NCI-H2107 (cell line): ENCODE results near the gene PARP4.
"Not testable (repeated sequence)": the region's sequence is repeated elsewhere in the genome, so short reads cannot be mapped to it uniquely, and the experiment has no call there.

Experiments used
- DNase-seq: peaks from one replicate; lab custom pipeline; 2025; lab: John Stamatoyannopoulos, UW

PARP4 gene

DNA sequence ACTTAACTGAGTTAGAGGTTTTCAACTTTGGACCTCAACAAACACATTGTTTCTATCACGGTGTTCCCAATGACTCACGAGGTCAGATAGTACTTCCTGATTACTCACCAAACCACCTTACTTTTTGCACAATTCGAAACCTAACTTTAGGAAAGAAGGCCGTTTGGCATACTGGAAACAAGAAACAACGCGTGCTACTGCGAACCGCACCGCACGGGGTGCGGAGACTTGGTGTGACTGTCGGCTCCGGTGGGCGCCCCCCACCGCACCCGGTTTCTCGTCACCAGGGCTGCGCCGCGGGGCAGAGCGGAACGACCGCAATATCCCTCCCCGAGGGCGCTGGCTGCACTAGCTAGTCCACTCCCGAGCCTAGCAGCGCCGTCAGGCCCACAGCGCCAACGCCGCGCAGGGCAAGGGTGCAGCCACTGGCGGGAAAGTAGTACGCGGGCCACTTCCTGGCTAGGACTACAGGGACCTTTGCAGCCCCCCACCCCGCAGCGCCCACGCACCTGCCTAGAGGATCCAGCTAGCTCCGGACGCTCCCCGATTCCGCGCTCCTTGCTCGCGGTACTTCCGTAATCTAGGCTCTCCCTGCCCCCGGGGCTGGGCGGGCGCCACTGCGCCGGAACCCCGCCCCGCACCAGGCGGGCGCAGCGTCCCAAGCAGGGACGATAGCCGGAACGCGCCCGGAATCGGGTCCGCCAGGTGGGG lies at the start of gene PARP4:
PARP4 (minus strand) TSS at position 582 of the 711 bp plus-strand sequence. CDS start 9,002 bp downstream, outside the sequence.
- DNase-seq: peak; percentile 44

DNA sequence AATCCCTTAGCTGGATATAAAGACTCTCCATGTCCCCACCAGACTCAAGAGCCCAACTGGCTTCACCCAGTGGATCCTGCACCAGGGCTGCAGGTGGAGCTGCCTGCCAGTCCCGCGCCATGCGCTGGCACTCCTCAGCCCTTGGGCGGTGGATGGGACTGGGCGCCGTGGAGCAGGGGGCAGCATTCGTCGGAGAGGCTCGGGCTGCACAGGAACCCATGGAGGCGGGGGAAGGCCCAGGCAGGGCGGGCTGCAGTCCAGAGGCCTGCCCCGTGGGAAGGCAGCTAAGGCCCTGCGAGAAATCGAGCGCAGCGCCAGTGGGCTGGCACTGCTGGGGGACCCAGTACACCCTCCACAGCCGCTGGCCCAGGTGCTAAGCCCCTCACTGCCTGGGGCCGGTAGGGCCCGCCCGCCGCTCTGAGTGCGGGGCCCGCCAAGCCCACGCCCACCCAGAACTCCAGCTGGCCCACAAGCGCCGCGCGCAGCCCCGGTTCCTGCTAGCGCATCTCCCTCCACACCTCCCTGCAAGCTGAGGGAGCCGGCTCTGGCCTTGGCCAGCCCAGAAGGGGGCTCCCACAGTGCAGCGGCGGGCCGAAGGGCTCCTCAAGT lies 48.1 kb upstream of the PARP4 start:
- not testable (repeated sequence) for DNase-seq

DNA sequence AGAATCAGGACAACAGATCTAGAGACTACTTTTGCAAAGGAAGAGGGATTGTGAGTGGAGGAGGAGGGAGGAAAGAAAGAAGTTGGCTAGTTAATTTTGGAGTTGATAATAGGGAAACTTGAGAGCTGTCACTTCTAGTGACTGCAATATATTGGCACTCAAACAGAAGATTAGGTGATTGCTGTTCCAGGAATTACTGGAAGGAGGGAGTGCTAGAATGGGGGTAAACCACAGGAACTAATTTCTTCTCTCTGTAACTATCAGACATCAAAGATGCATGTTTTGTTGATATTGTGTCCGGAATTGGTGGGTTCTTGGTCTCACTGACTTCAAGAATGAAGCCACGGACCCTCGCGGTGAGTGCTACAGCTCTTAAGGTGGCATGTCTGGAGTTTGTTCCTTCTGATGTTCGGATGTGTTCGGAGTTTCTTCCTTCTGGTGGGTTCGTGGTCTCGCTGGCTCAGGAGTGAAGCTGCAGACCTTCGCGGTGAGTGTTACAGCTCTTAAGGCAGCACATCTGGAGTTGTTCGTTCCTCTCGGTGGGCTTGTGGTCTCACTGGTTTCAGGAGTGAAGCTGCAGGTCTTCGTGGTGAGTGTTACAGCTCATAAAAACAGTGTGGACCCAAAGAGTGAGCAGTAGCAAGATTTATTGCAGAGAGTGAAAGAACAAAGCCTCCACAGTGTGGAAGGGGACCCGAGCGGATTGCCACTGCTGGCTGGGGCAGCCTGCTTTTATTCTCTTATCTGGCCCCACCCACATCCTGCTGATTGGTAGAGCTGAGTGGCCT lies 47.0 kb upstream of the PARP4 start:
- not testable (repeated sequence) for DNase-seq

DNA sequence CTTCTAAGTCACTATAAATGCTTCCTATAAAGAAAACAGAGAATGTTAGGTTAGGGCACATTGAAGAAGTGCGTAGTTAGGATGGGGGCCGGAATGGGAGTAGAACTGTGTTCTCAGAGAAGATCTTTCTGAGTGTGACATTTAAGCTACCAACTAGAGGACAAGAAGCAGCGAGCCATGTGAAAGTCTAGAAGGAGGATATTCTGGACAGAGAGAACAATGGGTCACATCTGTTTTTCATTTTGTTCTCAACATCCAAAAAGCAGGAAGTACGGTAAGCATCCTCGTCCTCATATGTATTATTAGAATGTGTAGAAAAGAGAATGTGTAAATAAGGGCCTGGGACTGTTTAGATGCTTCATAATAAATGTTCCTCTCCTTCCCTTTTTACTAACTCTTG lies 44.5 kb upstream of the PARP4 start:
- no peak for DNase-seq

DNA sequence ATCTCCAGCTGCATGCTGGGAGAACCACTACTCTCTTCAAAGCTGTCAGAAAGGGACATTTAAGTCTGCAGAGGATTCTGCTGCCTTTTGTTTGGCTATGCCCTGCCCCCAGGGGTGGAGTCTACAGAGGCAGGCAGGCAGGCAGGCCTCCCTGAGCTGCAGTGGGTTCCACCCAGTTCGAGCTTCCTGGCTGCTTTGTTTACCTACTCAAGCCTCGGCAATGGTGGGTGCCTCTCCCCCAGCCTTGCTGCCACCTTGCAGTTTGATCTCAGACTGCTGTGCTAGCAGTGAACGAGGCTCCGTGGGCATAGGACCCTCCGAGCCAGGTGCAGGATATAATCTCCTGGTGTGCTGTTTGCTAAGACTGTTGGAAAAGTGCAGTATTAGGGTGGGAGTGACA lies 41.3 kb upstream of the PARP4 start:
- not testable (repeated sequence) for DNase-seq

DNA sequence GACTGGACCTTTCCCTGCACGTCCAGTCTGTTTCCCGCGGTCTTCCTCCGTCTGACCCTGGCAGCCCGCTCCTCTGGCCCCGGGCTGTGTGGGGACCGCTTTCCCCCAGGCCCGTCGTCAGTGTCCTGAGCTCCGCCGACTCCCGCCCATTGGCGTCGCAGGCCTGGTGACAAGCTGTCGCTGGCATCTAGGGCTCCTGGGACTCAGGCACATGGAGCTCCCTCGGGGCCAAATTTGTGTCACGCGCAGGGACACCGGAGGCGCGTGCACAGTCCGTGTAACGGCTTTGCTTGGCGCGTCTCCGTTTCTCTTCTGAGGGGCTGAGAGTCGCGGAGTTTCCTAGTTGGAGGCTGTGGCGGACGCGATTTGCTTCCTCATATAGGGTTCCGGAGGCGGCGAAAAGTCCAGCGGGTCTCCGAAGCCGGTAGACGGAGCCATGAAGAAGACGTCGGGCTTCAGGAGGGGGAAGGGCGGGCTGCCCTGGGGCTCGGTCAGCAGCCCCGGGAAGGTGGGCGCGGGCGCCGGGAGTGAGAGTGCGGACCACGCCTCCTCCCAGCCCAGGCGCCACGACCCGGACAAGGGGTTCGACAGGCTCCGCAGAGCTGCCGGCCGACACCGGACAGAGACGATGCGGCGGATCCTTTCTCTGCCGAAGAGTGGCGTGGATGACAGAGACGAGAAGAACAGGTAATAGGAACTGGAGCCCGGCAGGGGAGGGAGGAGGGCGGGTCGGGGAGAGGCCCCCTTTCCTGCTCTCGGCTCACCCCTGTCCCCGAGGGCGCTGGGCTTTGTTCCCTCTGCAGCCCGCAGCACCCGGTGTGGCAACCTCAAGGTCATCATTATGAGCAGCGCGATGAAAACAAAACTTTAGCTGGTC lies 29.1 kb upstream of the PARP4 start:
- DNase-seq: not testable (repeated sequence)

DNA sequence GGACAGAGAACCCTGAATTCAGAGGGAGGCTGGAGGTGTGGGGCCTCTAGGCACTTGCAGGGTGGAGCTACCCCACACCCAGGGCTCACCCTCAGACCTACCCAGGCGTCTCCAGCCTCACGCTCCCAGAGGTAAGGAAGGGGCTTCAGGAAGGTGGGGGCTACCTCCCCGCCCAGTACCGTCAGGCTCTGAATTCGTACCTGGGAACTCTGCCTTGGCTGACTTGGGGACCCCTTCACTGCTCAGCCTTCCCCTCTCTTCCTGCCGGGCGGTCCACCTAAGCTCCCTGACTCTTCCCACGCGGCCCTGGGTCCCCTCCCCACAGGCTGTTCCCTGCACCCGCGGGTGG lies 28.5 kb upstream of the PARP4 start:
- no peak for DNase-seq

DNA sequence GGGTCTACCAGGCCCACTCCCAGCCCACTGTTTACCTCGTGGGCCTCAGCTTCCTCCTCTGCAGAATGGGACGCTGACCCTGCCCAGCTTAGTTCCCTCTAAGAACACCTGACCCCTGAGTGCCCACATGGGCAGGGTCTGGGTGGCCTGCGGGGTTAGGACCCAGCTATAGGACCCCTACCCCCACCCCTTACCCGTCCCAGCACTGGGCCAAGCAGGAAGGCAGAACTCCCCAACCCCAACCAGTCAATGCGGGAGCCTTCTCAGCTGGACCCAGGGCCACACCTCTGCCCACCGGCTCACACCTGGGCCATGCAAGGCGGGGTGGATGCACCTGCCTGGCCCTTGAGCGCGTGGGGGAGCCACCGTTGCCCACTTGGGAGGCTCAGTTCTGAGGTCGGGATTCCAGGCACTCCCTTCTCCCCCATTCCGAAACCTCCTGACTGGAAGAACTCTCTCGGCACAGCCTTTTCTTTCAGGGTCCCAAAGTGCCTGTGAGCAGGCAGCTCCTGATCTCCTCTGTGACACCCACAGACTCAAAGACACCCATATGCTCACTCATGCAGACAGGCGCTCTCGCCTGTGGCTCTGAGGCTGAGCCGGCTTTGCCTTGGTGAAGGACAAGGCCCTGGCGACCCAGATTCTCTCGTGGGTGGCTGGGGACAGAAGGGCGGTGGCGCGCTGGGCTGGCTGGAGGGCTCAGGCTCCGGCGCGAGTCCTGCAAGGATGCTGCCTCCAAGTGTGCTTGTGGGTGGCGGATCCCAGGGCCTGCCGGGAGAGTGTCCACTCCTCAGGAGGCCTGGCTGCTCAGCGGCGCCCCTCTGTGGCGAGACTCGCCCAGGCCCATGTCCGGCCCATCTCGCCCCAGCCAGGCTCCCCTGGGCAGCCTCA lies 27.9 kb upstream of the PARP4 start:
- DNase-seq: no peak

DNA sequence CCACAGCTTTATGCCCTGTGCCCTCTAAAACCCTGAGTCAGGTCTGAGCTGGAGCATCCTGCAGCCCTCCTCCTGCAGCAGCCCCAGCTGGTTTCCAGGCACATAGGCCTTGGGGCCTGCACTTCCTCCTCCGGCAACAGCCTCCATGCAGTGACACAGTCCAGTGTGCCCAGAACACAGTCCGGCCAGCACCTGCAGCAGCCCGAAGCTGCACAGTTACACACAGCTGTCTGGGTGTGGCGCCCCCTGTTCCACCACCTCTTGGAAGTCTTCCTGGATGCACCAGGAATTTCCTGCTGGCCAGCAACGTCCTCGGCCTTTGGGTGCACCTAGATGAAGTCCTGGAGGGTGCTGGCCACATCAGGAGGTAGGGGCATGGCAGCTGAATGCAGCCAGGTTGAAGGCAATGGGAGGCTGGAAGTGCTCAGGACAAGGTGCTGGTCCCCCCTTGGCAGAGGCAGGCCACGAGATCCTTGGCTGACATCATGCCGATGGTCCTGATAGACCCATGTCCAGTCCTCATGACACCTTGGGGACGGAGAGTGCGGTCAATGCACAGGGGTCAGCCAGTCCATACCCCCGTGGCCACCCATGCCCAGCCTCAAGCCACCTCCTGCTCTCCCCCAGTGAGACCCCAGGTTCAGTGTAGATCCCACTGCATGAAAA lies 27.1 kb upstream of the PARP4 start:
- DNase-seq: no peak

DNA sequence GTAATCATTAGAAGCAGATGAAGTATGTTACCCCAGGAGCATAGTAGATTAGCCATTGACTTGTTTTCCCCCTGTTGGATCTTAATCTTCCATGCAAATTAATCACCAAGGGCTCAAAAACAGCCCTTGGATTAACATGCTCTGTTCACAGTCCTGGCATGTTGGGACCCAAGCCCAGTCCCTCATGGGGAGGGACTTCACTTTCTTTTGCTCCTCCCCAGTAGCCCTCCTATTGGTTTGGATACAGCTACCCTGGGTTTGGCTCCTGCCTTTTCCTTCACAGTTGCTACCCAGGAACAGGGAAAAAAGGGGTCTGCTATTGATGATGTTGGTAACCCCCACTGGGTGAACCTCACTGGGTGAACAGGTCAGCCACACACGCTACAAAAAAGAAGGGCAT lies 16.9 kb upstream of the PARP4 start:
- no peak for DNase-seq

DNA sequence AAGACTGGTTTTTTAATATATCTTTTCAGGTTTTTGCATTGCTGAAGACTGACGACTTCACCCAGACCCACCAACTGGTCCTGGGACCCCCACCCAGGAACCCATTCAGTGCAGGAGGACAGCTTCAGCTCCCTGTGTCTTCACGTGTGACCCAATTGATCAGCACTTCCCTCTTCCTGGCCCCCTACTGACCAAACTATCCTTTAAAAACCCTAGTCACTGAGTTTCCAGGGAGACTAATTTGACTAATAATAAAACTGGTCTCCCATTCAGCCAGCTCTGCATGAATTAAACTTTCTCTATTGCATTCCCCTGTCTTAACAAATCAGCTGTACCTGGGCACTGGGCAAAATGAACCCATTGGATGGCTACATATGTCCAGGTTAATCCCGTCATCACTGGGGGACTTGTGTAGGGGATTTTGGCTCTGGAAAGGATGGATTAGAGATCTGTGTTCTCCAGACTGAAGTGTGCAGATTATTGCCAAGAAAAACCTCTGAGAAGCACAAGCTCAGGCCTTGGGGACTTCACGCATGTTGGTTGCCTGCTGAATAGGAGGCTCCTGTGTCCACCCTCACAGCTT lies 16.3 kb upstream of the PARP4 start:
- no peak for DNase-seq

DNA sequence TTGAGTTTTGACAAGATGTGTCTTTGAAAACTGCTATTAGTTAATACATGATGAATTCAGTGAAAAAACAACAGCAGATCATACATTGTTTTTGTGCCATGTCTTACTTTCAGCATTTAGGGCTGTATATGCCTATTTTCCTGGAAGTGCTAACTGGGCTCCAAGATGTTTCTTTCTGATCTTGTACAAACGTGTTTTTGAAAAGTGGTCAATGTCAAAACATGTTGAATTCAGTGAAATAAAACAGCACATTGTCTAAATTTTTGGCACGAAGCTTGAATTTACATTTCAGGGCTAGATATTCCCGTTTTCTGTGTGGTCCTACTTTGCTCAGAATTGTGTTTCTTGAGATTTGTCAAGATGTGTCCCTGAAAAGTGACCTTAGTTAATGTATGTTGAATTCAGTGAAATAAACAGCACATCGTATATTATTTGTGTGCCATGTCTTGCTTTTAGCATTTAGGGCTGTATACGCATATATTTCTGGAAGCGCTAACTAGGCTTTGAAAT lies 14.7 kb upstream of the PARP4 start:
- no peak for DNase-seq

DNA sequence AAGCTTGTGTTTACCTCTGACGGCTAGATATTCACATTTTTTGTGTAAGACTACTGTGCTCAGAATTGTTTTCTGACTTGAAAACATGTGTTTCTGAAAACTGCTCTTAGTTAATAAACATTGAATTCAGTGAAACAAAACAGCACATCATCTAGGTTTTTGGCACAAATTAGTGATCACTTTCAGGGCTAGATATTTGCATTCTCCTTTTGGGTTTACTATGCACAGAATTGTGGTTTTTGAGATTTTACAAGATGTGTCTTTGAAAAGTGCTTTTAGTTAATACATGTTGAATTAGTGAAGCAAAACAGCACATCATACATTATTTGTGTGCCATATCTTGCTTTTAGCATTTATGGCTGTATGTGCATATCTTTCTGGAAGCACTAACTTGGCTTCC lies 8.2 kb upstream of the PARP4 start:
- DNase-seq: no peak

DNA sequence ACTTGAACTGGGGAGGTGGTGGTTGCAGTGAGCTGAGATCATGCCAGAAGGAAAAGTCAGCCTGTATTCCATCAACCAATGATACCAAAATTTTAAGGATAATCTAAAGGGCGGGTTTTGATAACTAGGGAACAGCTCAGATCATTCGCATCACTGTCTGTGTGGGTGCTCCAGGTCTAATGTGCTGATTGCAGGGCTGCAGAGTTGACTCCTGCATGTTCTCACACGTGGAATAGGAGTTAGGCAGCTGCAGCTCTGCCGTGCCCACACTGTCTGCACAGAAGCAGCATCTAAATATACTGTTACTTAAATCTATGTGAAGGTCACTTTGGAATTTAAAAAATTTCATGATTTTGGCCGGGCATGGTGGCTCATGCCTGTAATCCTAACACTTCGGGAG lies 4.3 kb upstream of the PARP4 start:
- no peak for DNase-seq

DNA sequence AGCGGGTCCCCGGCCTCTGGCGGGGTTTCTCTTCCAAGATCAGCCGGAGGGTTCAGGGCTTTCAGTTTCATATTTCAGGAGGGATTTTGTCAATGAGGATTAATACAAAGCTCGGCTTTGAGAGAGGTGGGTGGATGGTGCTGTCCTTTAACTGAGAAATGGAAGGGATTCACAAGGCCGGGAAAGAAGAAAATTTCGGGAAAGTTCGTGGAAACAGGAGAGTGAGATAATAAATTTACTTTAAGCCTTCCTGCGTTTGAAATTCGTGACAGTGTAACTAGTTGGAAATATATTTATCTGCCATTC lies 283 bp upstream of the PARP4 start:
- no peak for DNase-seq

DNA sequence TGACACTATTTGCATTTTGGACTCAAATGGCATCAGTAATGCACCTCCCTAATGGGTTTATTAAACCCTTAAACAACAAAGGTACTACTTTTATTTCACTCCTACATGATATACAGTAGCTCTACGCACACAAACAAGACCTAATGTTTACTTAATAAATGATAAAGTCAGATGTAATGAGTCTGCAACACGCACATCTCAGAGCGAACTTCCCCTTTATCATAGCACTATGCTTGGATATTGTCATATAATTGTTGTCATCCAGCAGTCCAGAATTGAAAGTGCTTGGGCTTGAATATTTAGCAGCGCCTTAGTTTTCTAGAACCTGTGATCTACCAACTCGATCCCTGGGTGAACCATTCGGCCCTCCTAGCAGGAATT lies 772 bp downstream of the PARP4 start:
- DNase-seq: no peak

DNA sequence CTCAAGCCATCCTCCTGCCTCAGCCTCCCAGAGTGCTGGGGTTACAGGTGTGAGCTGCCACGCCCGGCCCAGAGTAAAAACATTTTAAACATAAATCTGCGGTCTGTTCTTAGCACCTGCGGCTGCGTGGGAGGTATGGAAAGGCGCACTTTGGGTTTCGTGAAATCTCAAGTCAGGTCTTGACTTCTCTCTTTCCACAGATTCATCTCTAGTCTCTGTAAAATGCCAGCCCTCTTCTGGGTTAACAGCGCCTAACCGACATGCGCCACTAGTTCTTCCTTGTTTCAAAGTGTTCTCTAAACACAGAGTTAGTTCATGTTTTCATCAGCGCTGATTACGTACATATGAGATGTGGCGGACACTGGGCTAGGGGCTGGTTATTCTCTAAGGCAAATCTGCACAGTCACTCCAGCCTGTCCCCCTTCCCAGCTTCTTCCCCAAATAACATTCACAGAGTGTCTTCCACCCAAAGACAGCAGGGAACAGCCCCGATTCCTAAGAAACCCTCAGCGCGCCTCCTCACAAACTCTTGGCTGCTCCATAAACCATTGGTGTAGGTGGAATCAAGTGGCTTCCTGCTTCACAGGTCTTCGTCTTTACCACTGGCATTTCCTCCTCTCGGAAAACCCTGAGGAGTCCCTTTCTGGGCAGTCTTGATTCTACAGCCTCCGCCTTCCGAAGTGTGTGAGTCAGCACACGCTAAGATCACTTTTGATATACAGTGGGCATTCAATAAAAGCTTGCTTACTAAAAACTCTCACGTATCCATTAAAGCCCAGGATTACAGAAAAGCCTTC lies 1.4 kb downstream of the PARP4 start:
- DNase-seq: no peak

DNA sequence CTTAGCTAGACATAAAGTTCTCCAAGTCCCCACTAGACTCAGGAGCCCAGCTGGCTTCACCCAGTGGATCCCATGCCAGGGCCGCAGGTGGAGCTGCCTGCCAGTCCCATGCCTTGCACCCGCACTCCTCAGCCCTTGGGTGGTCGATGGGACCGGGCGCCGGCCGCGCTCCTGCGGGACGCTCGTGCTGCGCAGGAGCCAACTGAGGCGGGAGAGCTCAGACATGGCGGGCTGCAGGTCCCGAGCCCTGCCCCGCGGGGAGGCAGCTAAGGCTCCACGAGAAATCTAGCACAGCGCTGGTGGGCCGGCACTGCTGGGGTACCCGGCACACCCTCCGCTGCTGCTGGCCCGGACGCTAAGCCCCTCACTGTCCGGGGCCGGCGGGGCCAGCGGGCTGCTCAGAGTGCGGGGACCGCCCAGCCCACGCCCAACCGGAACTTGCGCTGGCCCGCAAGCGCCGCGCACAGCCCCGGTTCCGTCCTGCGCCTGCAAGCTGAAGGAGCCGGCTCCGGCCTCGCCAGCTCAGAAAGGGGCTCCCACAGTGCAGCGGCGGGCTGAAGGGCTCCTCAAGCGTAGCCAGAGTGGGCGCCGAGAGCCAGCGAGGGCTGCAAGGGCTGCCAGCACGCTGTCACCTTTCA lies 5.8 kb downstream of the PARP4 start:
- no peak for DNase-seq

DNA sequence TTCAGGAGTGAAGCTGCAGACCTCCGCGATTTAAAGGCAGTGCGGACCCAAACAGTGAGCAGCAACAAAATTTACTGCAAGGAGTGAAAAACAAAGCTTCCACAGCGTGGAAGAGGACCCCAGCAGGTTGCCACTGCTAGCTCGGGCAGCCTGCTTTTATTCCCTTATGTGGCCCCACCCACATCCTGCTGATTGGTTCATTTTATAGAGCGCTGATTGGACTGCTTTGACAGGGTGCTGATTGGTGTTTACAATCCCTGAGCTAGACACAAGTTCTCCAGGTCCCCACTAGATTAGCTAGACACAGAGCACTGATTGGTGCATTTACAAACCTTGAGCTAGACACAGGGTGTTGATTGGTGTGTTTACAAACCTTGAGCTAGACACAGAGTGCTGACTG lies 6.3 kb downstream of the PARP4 start:
- not testable (repeated sequence) for DNase-seq
